Esophagus muscularis mucosa (tissue), 4 donors: ENCODE measurements around the gene FN1. TPM values are rescaled to one million over a fixed set of nuclear protein-coding genes. Genes with fewer than 3 reads are reported as not detected.

ENCODE experiments used
- DNase-seq: peaks from one replicate; pipeline ENCODE4 v3.0.0-alpha.2; 2017; ENCODE audit errors: extremely low spot score
- H3K27ac ChIP-seq, 4 donors: fragments of 200-600 bp; sonication (generic); replicated peaks in 1 of 4; 1 replicate in 3 of 4; 2 replicates in 1 of 4; pipeline ENCODE4 v1.5.1; 2016 to 2019; ENCODE audit warnings: mild to moderate bottlenecking in 1 of 4
- H3K27me3 ChIP-seq, 4 donors: fragments of 200-600 bp; sonication (generic); one replicate each; pipeline versions ENCODE4 v1.5.1 to v1.6.0; 2016 to 2019
- H3K36me3 ChIP-seq, 4 donors: fragments of 200-600 bp; sonication (generic); one replicate each; pipeline ENCODE4 v1.5.1; 2016 to 2019
- H3K4me1 ChIP-seq, 4 donors: fragments of 200-600 bp; sonication (generic); one replicate each; pipeline ENCODE4 v1.5.1; 2016 to 2019
- H3K4me3 ChIP-seq, 4 donors: fragments of 200-600 bp; sonication (generic); 1 replicate in 2 of 4; 2 replicates in 2 of 4; pipeline ENCODE4 v1.5.1; 2016 to 2019; ENCODE audit warnings: mild to moderate bottlenecking in 4 of 4, moderate library complexity in 1 of 4
- H3K9me3 ChIP-seq, 4 donors: fragments of 200-600 bp; sonication (generic); 1 replicate in 3 of 4; 2 replicates in 1 of 4; pipeline ENCODE4 v1.5.1; 2016 to 2019
- CTCF ChIP-seq, 3 experiments: fragments of 200-600 bp in 2 of 3; fragments of 450-650 bp in 1 of 3; sonication (generic) in 2 of 3; IDR thresholded peaks; one replicate each; pipeline ENCODE4 v1.5.1; 2017 to 2019; ENCODE audit warnings: antibody characterized with exemption in 3 of 3, mild to moderate bottlenecking in 2 of 3, moderate library complexity in 1 of 3
- EP300 ChIP-seq: sonication (generic); formaldehyde crosslinking; IDR thresholded peaks from one replicate; pipeline ENCODE4 v1.6.1; 2017; ENCODE audit warnings: antibody characterized with exemption
- POLR2A ChIP-seq: fragments of 450-650 bp; IDR thresholded peaks from one replicate; pipeline ENCODE4 v1.6.1; 2017; ENCODE audit warnings: antibody characterized with exemption, moderate library complexity, mild to moderate bottlenecking, low read depth
- POLR2AphosphoS5 ChIP-seq, 2 donors: sonication (generic); formaldehyde crosslinking; IDR thresholded peaks; one replicate each; pipeline ENCODE4 v1.6.1; 2017; ENCODE audit warnings: antibody characterized with exemption in 2 of 2
- WGBS: methylation state at CpG from one replicate; pipeline ENCODE4 v1.1.5; 2018; 5-methylcytosine and 5-hydroxymethylcytosine counted together
- intact Hi-C: fragments of 100-400 bp; cut with DNase I; formaldehyde crosslinking; loops from one replicate; pipeline ENCODE4 v1.15.1; 2023
- total RNA-seq, 4 donors: library from RNA; depleted of rRNA; stranded (reverse); fragments of >200 nt; gene quantifications; one replicate each; pipeline versions ENCODE4 v1.1.0 to v1.2.1, GENCODE V29; 2016

Gene FN1
- total RNA-seq, 4 donors from 2014 or later: 2,256 to 4,873 (median 2,950) TPM

GRCh38 chr2:215338883-215339679 lies 96.8 kb downstream of the FN1 start:
- H3K4me1 ChIP-seq: peaks cover 0 to 16% (median 14%) of the 10 kb centered on the region in 4 donors
- TF ChIP-seq EP300: no peak
- TF ChIP-seq POLR2A: no peak
- no peak for TF ChIP-seq POLR2AphosphoS5 (IDR thresholded peaks at IDR 0.05)
- TF ChIP-seq CTCF (IDR thresholded peaks at IDR 0.05): no peak
- H3K27ac ChIP-seq: no peak overlapping the region
- H3K27me3 ChIP-seq: no peaks in the 10 kb centered on the region
- H3K4me3 ChIP-seq: no peak overlapping the region
- H3K36me3 ChIP-seq: peaks cover 22 to 92% (median 44%) of the 10 kb centered on the region in 4 donors
- intact Hi-C loops: no loop called here
- 95% methylated on average over 7 of the region's 7 CpGs for WGBS
- peak; percentile 39 for DNase-seq
- no peaks in the 10 kb centered on the region for H3K9me3 ChIP-seq

GRCh38 chr2:215332872-215333595 lies 102.8 kb downstream of the FN1 start:
- peaks cover 0 to 19% (median 5%) of the 10 kb centered on the region in 4 donors for H3K4me1 ChIP-seq
- H3K27ac ChIP-seq: no peak overlapping the region
- no peak overlapping the region for H3K4me3 ChIP-seq
- TF ChIP-seq CTCF (IDR thresholded peaks at IDR 0.05) (no peak), EP300 (no peak), POLR2AphosphoS5 (IDR thresholded peaks at IDR 0.05) (no peak), POLR2A (no peak)
- WGBS: 94% methylated on average over 5 of the region's 5 CpGs
- intact Hi-C loops: no loop called here
- DNase-seq: peak; percentile 29
- H3K9me3 ChIP-seq: no peaks in the 10 kb centered on the region
- H3K27me3 ChIP-seq: no peaks in the 10 kb centered on the region
- H3K36me3 ChIP-seq: peaks cover 21 to 74% (median 44%) of the 10 kb centered on the region in 4 donors

- no peak overlapping the region for H3K4me3 ChIP-seq
- peaks cover 30 to 54% (median 38%) of the 10 kb centered on the region in 4 donors for H3K36me3 ChIP-seq
- TF ChIP-seq CTCF (IDR thresholded peaks at IDR 0.05) (no peak), EP300 (no peak), POLR2AphosphoS5 (IDR thresholded peaks at IDR 0.05) (no peak), POLR2A (no peak)
- no peaks in the 10 kb centered on the region for H3K27me3 ChIP-seq
- peak; percentile 31 for DNase-seq
- WGBS: 95% methylated on average over 4 of the region's 5 CpGs
- intact Hi-C loops: no loop called here
- peaks cover 0 to 27% (median 11%) of the 10 kb centered on the region in 4 donors for H3K4me1 ChIP-seq
- H3K9me3 ChIP-seq: no peaks in the 10 kb centered on the region
- no peak overlapping the region for H3K27ac ChIP-seq
These were observed 107.8 kb downstream of the FN1 start for GRCh38 chr2:215328066-215328465.

GRCh38 chr2:215324811-215325210 lies 111.1 kb downstream of the FN1 start:
- Histone ChIP-seq H3K36me3 (peaks cover 33 to 64% (median 53%) of the 10 kb centered on the region in 4 donors), H3K27me3 (no peaks in the 10 kb centered on the region), H3K4me1 (peaks cover 0 to 17% (median 8%) of the 10 kb centered on the region in 4 donors), H3K9me3 (no peaks in the 10 kb centered on the region), H3K4me3 (no peak overlapping the region), H3K27ac (no peak overlapping the region)
- 68% methylated on average over 6 of the region's 6 CpGs for WGBS
- intact Hi-C loops: no loop called here
- TF ChIP-seq POLR2AphosphoS5 (IDR thresholded peaks at IDR 0.05): no peak
- TF ChIP-seq POLR2A: no peak
- TF ChIP-seq EP300: no peak
- no peak for TF ChIP-seq CTCF (IDR thresholded peaks at IDR 0.05)
- peak; percentile 14 for DNase-seq
